Parathyroid adenoma (tissue), 2 donors: ENCODE results near the gene CASTOR1.

Experiments
- H2AFZ ChIP-seq: fragments of 300-600 bp; sonication (generic); one replicate; pipeline ENCODE4 v1.7.0; 2017; ENCODE audit warnings: antibody characterized with exemption, mild to moderate bottlenecking
- H3K27ac ChIP-seq: fragments of 300-600 bp; sonication (generic); one replicate; pipeline ENCODE4 v1.7.0; 2017
- H3K27me3 ChIP-seq: fragments of 300-600 bp; sonication (generic); one replicate; pipeline ENCODE4 v1.7.0; 2017; ENCODE audit warnings: low read length; ENCODE audit not compliant: control insufficient read depth, insufficient read depth
- H3K36me3 ChIP-seq: fragments of 300-600 bp; sonication (generic); one replicate; pipeline ENCODE4 v1.7.0; 2017; ENCODE audit warnings: low read length; ENCODE audit not compliant: control insufficient read depth, insufficient read depth
- H3K4me1 ChIP-seq: fragments of 300-600 bp; sonication (generic); one replicate; pipeline ENCODE4 v1.7.0; 2017; ENCODE audit warnings: control low read depth
- H3K4me2 ChIP-seq: fragments of 300-600 bp; sonication (generic); one replicate; pipeline ENCODE4 v1.7.0; 2017; ENCODE audit warnings: low read length
- H3K4me3 ChIP-seq: fragments of 300-600 bp; sonication (generic); one replicate; pipeline ENCODE4 v1.7.0; 2017; ENCODE audit warnings: low read depth, low read length
- H3K79me2 ChIP-seq: fragments of 300-600 bp; sonication (generic); one replicate; pipeline ENCODE4 v1.7.0; 2017; ENCODE audit warnings: control low read depth
- H3K9ac ChIP-seq: fragments of 300-600 bp; sonication (generic); one replicate; pipeline ENCODE4 v1.7.0; 2017; ENCODE audit warnings: mild to moderate bottlenecking
- H3K9me3 ChIP-seq: fragments of 300-600 bp; sonication (generic); one replicate; pipeline ENCODE4 v1.7.0; 2017; ENCODE audit warnings: low read length; ENCODE audit not compliant: control insufficient read depth
- TF ChIP-seq, protein P1 (sequence below): fragments of 300-600 bp; sonication (generic); IDR thresholded peaks from one replicate; pipeline ENCODE4 v1.7.0; 2017; ENCODE audit warnings: antibody characterized with exemption, mild to moderate bottlenecking
- donor health status: primary hyperparathyroidism.

Gene CASTOR1

DNA sequence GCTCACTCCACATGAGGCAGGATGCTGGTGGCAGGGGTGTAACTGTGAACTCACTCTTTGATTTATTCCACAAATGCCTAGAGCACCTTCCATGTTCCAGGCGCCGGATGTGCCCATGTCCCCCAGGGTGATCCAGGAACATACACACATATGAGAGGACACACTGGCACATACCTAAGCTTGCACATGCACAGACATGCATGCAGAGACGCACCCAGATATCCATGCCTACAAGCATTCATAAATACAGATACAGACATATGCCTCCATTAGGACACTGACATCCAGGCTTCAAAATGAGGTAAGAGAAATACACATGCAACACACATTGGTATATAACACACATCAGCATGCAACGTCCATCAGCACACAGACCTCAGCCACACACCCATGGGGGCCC lies 27.2 kb downstream of the CASTOR1 start:
- TF ChIP-seq, protein P1, sequence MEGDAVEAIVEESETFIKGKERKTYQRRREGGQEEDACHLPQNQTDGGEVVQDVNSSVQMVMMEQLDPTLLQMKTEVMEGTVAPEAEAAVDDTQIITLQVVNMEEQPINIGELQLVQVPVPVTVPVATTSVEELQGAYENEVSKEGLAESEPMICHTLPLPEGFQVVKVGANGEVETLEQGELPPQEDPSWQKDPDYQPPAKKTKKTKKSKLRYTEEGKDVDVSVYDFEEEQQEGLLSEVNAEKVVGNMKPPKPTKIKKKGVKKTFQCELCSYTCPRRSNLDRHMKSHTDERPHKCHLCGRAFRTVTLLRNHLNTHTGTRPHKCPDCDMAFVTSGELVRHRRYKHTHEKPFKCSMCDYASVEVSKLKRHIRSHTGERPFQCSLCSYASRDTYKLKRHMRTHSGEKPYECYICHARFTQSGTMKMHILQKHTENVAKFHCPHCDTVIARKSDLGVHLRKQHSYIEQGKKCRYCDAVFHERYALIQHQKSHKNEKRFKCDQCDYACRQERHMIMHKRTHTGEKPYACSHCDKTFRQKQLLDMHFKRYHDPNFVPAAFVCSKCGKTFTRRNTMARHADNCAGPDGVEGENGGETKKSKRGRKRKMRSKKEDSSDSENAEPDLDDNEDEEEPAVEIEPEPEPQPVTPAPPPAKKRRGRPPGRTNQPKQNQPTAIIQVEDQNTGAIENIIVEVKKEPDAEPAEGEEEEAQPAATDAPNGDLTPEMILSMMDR = no peak
- Histone ChIP-seq H3K27me3 (no peaks in the 10 kb centered on the region), H3K4me3 (no peak overlapping the region), H3K9me3 (no peaks in the 10 kb centered on the region), H3K79me2 (no peaks in the 10 kb centered on the region), H3K4me2 (no peak overlapping the region), H3K4me1 (no peaks in the 10 kb centered on the region), H3K27ac (no peak overlapping the region), H2AFZ (no peak overlapping the region), H3K9ac (no peak overlapping the region), H3K36me3 (no peaks in the 10 kb centered on the region)

DNA sequence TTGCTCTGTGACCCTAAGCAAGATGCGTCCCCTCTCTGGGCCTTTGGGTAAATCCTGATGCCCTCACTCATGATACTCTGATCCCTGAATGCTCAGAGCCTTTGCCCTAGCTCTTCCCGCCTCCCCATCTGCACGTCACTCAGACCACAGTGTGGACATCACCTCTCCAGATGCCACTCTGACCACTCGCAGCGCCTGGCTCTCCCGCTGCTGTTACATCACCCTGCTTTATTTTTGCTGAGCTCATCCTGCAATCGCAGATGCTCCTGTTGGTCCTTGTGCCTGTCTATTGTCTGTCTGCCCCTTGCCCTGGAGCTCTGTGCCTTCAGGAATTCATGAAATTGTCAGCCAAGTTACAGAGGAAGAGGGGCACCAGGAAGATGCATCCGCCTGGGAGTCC lies 28.2 kb downstream of the CASTOR1 start:
- no peaks in the 10 kb centered on the region for H3K36me3 ChIP-seq
- TF ChIP-seq, protein P1 = no peak
- no peak overlapping the region for H2AFZ ChIP-seq
- H3K27me3 ChIP-seq = no peaks in the 10 kb centered on the region
- H3K27ac ChIP-seq = no peak overlapping the region
- H3K4me2 ChIP-seq = no peak overlapping the region
- H3K9ac ChIP-seq = no peak overlapping the region
- no peaks in the 10 kb centered on the region for H3K4me1 ChIP-seq
- H3K4me3 ChIP-seq = no peak overlapping the region
- no peaks in the 10 kb centered on the region for H3K9me3 ChIP-seq
- H3K79me2 ChIP-seq = no peaks in the 10 kb centered on the region

GRCh38 chr22:30260682-30261081 lies 28.6 kb downstream of the CASTOR1 start:
- no peak overlapping the region for H3K9ac ChIP-seq
- TF ChIP-seq, protein P1 = no peak
- no peaks in the 10 kb centered on the region for H3K79me2 ChIP-seq
- no peak overlapping the region for H3K4me2 ChIP-seq
- H3K36me3 ChIP-seq = no peaks in the 10 kb centered on the region
- no peak overlapping the region for H3K27ac ChIP-seq
- no peaks in the 10 kb centered on the region for H3K9me3 ChIP-seq
- no peaks in the 10 kb centered on the region for H3K4me1 ChIP-seq
- no peak overlapping the region for H2AFZ ChIP-seq
- H3K27me3 ChIP-seq = no peaks in the 10 kb centered on the region
- no peak overlapping the region for H3K4me3 ChIP-seq

GRCh38 chr22:30260276-30260675 lies 29.0 kb downstream of the CASTOR1 start:
- H3K4me1 ChIP-seq = no peaks in the 10 kb centered on the region
- H3K27ac ChIP-seq = no peak overlapping the region
- H3K36me3 ChIP-seq = no peaks in the 10 kb centered on the region
- TF ChIP-seq, protein P1 = no peak
- H3K79me2 ChIP-seq = no peaks in the 10 kb centered on the region
- no peak overlapping the region for H3K4me3 ChIP-seq
- H3K4me2 ChIP-seq = no peak overlapping the region
- H3K9ac ChIP-seq = no peak overlapping the region
- no peaks in the 10 kb centered on the region for H3K27me3 ChIP-seq
- no peak overlapping the region for H2AFZ ChIP-seq
- no peaks in the 10 kb centered on the region for H3K9me3 ChIP-seq

DNA sequence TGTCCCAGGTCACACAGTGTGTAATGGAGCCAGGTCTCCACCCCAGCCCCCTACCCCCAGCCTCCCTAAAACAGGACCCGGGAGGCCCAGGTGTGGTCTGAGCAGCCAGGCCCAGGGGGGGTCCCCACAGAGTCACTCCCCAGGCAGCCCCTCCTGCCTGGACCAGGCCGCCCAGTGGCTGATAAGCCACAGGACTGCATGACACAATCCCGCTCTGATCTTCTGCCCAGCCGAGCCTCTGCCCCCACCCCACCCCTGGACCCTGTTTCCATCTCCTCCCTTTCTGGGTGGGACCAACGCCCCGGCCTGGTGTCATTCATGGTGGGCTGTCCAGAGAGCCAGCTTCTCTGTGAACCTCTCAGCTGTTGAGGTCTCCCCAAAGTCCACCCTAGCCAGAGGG lies 35.0 kb downstream of the CASTOR1 start:
- Histone ChIP-seq H3K9me3 (no peaks in the 10 kb centered on the region), H3K9ac (no peak overlapping the region), H3K27me3 (no peaks in the 10 kb centered on the region), H2AFZ (no peak overlapping the region), H3K36me3 (no peaks in the 10 kb centered on the region), H3K4me2 (no peak overlapping the region), H3K4me3 (no peak overlapping the region), H3K4me1 (no peaks in the 10 kb centered on the region), H3K27ac (no peak overlapping the region), H3K79me2 (no peaks in the 10 kb centered on the region)
- TF ChIP-seq, protein P1 = no peak
